ENCODE measurements around the gene NKX6-2. TPM values are rescaled to one million over a fixed set of nuclear protein-coding genes. Genes with fewer than 3 reads are reported as not detected.

NKX6-2 gene
- polyA plus RNA-seq, 3 donors: 0.06 to 1.2 TPM; not detected in 1

- H3K27ac ChIP-seq (ENCODE audit: low read depth, low read length): no peak overlapping the region
- 95 to 97% (median 97%) methylated on average over 45 of the region's 45 CpGs for WGBS, 3 donors
Observed at GRCh38 chr10:132770061-132771021, 15.6 kb downstream of the NKX6-2 start.

- 97 to 98% (median 97%) methylated on average over 41 of the region's 41 CpGs for WGBS, 3 donors
Observed at GRCh38 chr10:132768346-132769248, 17.4 kb downstream of the NKX6-2 start.

GRCh38 chr10:132766291-132766690, 19.7 kb downstream of the NKX6-2 start:
- WGBS, 3 donors: 92 to 96% (median 94%) methylated on average over 13 of the region's 13 CpGs
- no peak overlapping the region for H3K27ac ChIP-seq (ENCODE audit: low read depth, low read length)

More at GRCh38 chr10:132768346-132769248, 17.4 kb downstream of the NKX6-2 start:
- no peak overlapping the region for H3K27ac ChIP-seq (ENCODE audit: low read depth, low read length)

- H3K27ac ChIP-seq (ENCODE audit: low read depth, low read length): no peak overlapping the region
- WGBS, 3 donors: 91 to 95% (median 94%) methylated on average over 11 of the region's 11 CpGs
Observed at GRCh38 chr10:132765435-132765834, 20.5 kb downstream of the NKX6-2 start.

- 81 to 90% (median 87%) methylated on average over 11 of the region's 11 CpGs for WGBS, 3 donors
- no peak overlapping the region for H3K27ac ChIP-seq (ENCODE audit: low read depth, low read length)
Observed at GRCh38 chr10:132764108-132764507, 21.8 kb downstream of the NKX6-2 start.

- no peak overlapping the region for H3K27ac ChIP-seq (ENCODE audit: low read depth, low read length)
- 90 to 95% (median 94%) methylated on average over 5 of the region's 5 CpGs for WGBS, 3 donors
Observed at GRCh38 chr10:132763545-132763944, 22.4 kb downstream of the NKX6-2 start.

- H3K27ac ChIP-seq (ENCODE audit: low read depth, low read length): no peak overlapping the region
- 75 to 96% (median 87%) methylated on average over 6 of the region's 6 CpGs for WGBS, 3 donors
Observed at GRCh38 chr10:132762267-132762666, 23.7 kb downstream of the NKX6-2 start.

- no peak overlapping the region for H3K27ac ChIP-seq (ENCODE audit: low read depth, low read length)
- WGBS, 3 donors: 97 to 98% (median 98%) methylated on average over 11 of the region's 11 CpGs
Observed at GRCh38 chr10:132761395-132762060, 24.4 kb downstream of the NKX6-2 start.

GRCh38 chr10:132758865-132759264, 27.1 kb downstream of the NKX6-2 start:
- 89 to 98% (median 95%) methylated on average over 14 of the region's 14 CpGs for WGBS, 3 donors
- no peak overlapping the region for H3K27ac ChIP-seq (ENCODE audit: low read depth, low read length)

GRCh38 chr10:132757171-132757570, 28.8 kb downstream of the NKX6-2 start:
- H3K27ac ChIP-seq (ENCODE audit: low read depth, low read length): no peak overlapping the region
- WGBS, 3 donors: 97 to 98% (median 98%) methylated on average over 27 of the region's 27 CpGs

- WGBS, 3 donors: 96 to 98% (median 98%) methylated on average over 14 of the region's 14 CpGs
- no peak overlapping the region for H3K27ac ChIP-seq (ENCODE audit: low read depth, low read length)
Observed at GRCh38 chr10:132756591-132756990, 29.4 kb downstream of the NKX6-2 start.

- H3K27ac ChIP-seq (ENCODE audit: low read depth, low read length): no peak overlapping the region
- 97 to 99% (median 97%) methylated on average over 15 of the region's 15 CpGs for WGBS, 3 donors
Observed at GRCh38 chr10:132755166-132755711, 30.7 kb downstream of the NKX6-2 start.

- no peak overlapping the region for H3K27ac ChIP-seq (ENCODE audit: low read depth, low read length)
- 91 to 94% (median 92%) methylated on average over 18 of the region's 18 CpGs for WGBS, 3 donors
Observed at GRCh38 chr10:132754071-132754470, 31.9 kb downstream of the NKX6-2 start.

GRCh38 chr10:132753596-132753995, 32.4 kb downstream of the NKX6-2 start:
- 71 to 90% (median 90%) methylated on average over 15 of the region's 15 CpGs for WGBS, 3 donors

GRCh38 chr10:132752961-132753360, 33.0 kb downstream of the NKX6-2 start:
- whole genome bisulfite sequencing, 3 donors: 92 to 98% (median 97%) methylated on average over 28 of the region's 28 CpGs
- no peak overlapping the region for H3K27ac ChIP-seq (ENCODE audit: low read depth, low read length)

More at GRCh38 chr10:132753596-132753995, 32.4 kb downstream of the NKX6-2 start:
- no peak overlapping the region for H3K27ac ChIP-seq (ENCODE audit: low read depth, low read length)

- no peak overlapping the region for H3K27ac ChIP-seq (ENCODE audit: low read depth, low read length)
- 92 to 98% (median 96%) methylated on average over 20 of the region's 20 CpGs for WGBS, 3 donors
Observed at GRCh38 chr10:132752378-132752777, 33.6 kb downstream of the NKX6-2 start.

GRCh38 chr10:132750936-132751335, 35.0 kb downstream of the NKX6-2 start:
- 89 to 93% (median 92%) methylated on average over 7 to 14 of the region's 14 CpGs for WGBS, 3 donors
- H3K27ac ChIP-seq (ENCODE audit: low read depth, low read length): no peak overlapping the region

- no peak overlapping the region for H3K27ac ChIP-seq (ENCODE audit: low read depth, low read length)
- 90 to 92% (median 90%) methylated on average over 20 to 22 of the region's 22 CpGs for WGBS, 3 donors
Observed at GRCh38 chr10:132749371-132749795, 36.6 kb downstream of the NKX6-2 start.

Data from adipose tissue (tissue), 3 donors.